ACC112 (cell line): ENCODE results near the gene STX7.

Source experiments
- H2AFZ ChIP-seq: fragments of 200-600 bp; sonication (generic); one replicate; pipeline ENCODE4 v1.6.0; 2017; ENCODE audit warnings: antibody characterized with exemption, low read length; ENCODE audit not compliant: unreplicated experiment
- H3K27ac ChIP-seq: fragments of 200-600 bp; sonication (generic); 2 replicates; pipeline ENCODE4 v1.5.1; 2014; ENCODE audit warnings: low read depth, mild to moderate bottlenecking, antibody characterized with exemption, low read length, moderate library complexity
- H3K27me3 ChIP-seq: fragments of 200-600 bp; sonication (generic); 2 replicates; pipeline ENCODE4 v1.6.1; 2014; ENCODE audit warnings: mild to moderate bottlenecking, antibody characterized with exemption, low read length, moderate library complexity, mixed read lengths; ENCODE audit not compliant: insufficient read depth
- H3K36me3 ChIP-seq: fragments of 200-600 bp; sonication (generic); 2 replicates; pipeline ENCODE4 v1.6.1; 2016; ENCODE audit warnings: mild to moderate bottlenecking, antibody characterized with exemption, low read length, moderate library complexity, mixed read lengths; ENCODE audit not compliant: insufficient read depth
- H3K4me1 ChIP-seq: fragments of 200-600 bp; sonication (generic); one replicate; pipeline ENCODE4 v1.6.1; 2016; ENCODE audit warnings: low read length, mixed read lengths; ENCODE audit not compliant: insufficient read depth, unreplicated experiment, control insufficient read depth
- H3K4me3 ChIP-seq: fragments of 200-600 bp; sonication (generic); 2 replicates; pipeline ENCODE4 v1.5.1; 2014; ENCODE audit warnings: mild to moderate bottlenecking, low read depth, low read length
- H3K79me2 ChIP-seq: fragments of 200-600 bp; sonication (generic); one replicate; pipeline ENCODE4 v1.6.0; 2016; ENCODE audit warnings: low read length; ENCODE audit not compliant: control insufficient read depth, unreplicated experiment, insufficient read depth

STX7 gene

GRCh38 chr6:132476688-132477087 lies 36.2 kb downstream of the STX7 start:
- no peaks in the 10 kb centered on the region for H3K36me3 ChIP-seq
- no peak overlapping the region for H3K4me3 ChIP-seq
- H3K79me2 ChIP-seq = peaks cover 12% of the 10 kb centered on the region
- H3K27ac ChIP-seq = no peak overlapping the region
- H2AFZ ChIP-seq = no peak overlapping the region
- no peaks in the 10 kb centered on the region for H3K4me1 ChIP-seq
- H3K27me3 ChIP-seq = no peaks in the 10 kb centered on the region

GRCh38 chr6:132475925-132476324 lies 37.0 kb downstream of the STX7 start:
- Histone ChIP-seq H2AFZ (no peak overlapping the region), H3K27ac (no peak overlapping the region), H3K36me3 (no peaks in the 10 kb centered on the region), H3K79me2 (peaks cover 12% of the 10 kb centered on the region), H3K27me3 (no peaks in the 10 kb centered on the region), H3K4me1 (no peaks in the 10 kb centered on the region), H3K4me3 (no peak overlapping the region)

GRCh38 chr6:132471787-132472186 lies 41.1 kb downstream of the STX7 start:
- no peak overlapping the region for H2AFZ ChIP-seq
- peaks cover 2% of the 10 kb centered on the region for H3K79me2 ChIP-seq
- no peak overlapping the region for H3K27ac ChIP-seq
- no peaks in the 10 kb centered on the region for H3K27me3 ChIP-seq
- H3K4me1 ChIP-seq = no peaks in the 10 kb centered on the region
- H3K36me3 ChIP-seq = peaks cover 16% of the 10 kb centered on the region
- H3K4me3 ChIP-seq = no peak overlapping the region

- Histone ChIP-seq H3K4me3 (no peak overlapping the region), H3K27me3 (no peaks in the 10 kb centered on the region), H2AFZ (no peak overlapping the region), H3K79me2 (no peaks in the 10 kb centered on the region), H3K4me1 (peaks cover 14% of the 10 kb centered on the region), H3K27ac (no peak overlapping the region), H3K36me3 (peaks cover 46% of the 10 kb centered on the region)
Observed at GRCh38 chr6:132466952-132467351, 46.0 kb downstream of the STX7 start.

- Histone ChIP-seq H3K79me2 (no peaks in the 10 kb centered on the region), H3K4me3 (no peak overlapping the region), H3K27ac (no peak overlapping the region), H3K27me3 (no peaks in the 10 kb centered on the region), H2AFZ (no peak overlapping the region), H3K36me3 (peaks cover 54% of the 10 kb centered on the region), H3K4me1 (peaks cover 14% of the 10 kb centered on the region)
Observed at GRCh38 chr6:132465530-132466485, 47.1 kb downstream of the STX7 start.

GRCh38 chr6:132464538-132465256 lies 48.2 kb downstream of the STX7 start:
- Histone ChIP-seq H3K4me3 (peak overlapping the region; percentile 4; the same call in 1 of the 2 replicates), H3K36me3 (peaks cover 64% of the 10 kb centered on the region), H3K27ac (peak overlapping the region; percentile 36), H3K79me2 (no peaks in the 10 kb centered on the region), H2AFZ (no peak overlapping the region), H3K4me1 (peaks cover 14% of the 10 kb centered on the region), H3K27me3 (no peaks in the 10 kb centered on the region)

- Histone ChIP-seq H3K27ac (no peak overlapping the region), H3K27me3 (no peaks in the 10 kb centered on the region), H2AFZ (no peak overlapping the region), H3K36me3 (peaks cover 49% of the 10 kb centered on the region), H3K79me2 (no peaks in the 10 kb centered on the region), H3K4me3 (no peak overlapping the region), H3K4me1 (peaks cover 14% of the 10 kb centered on the region)
Observed at GRCh38 chr6:132461958-132462357, 51.0 kb downstream of the STX7 start.

- Histone ChIP-seq H3K27me3 (no peaks in the 10 kb centered on the region), H3K27ac (no peak overlapping the region), H3K79me2 (no peaks in the 10 kb centered on the region), H3K36me3 (peaks cover 39% of the 10 kb centered on the region), H2AFZ (no peak overlapping the region), H3K4me3 (no peak overlapping the region), H3K4me1 (peaks cover 4% of the 10 kb centered on the region)
Observed at GRCh38 chr6:132459605-132459952, 53.3 kb downstream of the STX7 start.

GRCh38 chr6:132458887-132459604 lies 53.9 kb downstream of the STX7 start:
- H3K36me3 ChIP-seq = peaks cover 39% of the 10 kb centered on the region
- no peaks in the 10 kb centered on the region for H3K79me2 ChIP-seq
- H2AFZ ChIP-seq = no peak overlapping the region
- H3K27me3 ChIP-seq = no peaks in the 10 kb centered on the region
- H3K4me1 ChIP-seq = no peaks in the 10 kb centered on the region
- no peak overlapping the region for H3K4me3 ChIP-seq
- no peak overlapping the region for H3K27ac ChIP-seq

GRCh38 chr6:132456700-132457143 lies 56.2 kb downstream of the STX7 start:
- Histone ChIP-seq H2AFZ (no peak overlapping the region), H3K36me3 (peaks cover 30% of the 10 kb centered on the region), H3K4me3 (no peak overlapping the region)

More at GRCh38 chr6:132456700-132457143, 56.2 kb downstream of the STX7 start:
- no peak overlapping the region for H3K27ac ChIP-seq
- no peaks in the 10 kb centered on the region for H3K79me2 ChIP-seq
- H3K4me1 ChIP-seq = no peaks in the 10 kb centered on the region
- no peaks in the 10 kb centered on the region for H3K27me3 ChIP-seq
